Dedifferentiated amniotic fluid mesenchymal stem cell (primary cell): ENCODE data around the gene SIM2.

Experiments
- DNase-seq: peaks from one replicate; pipeline ENCODE4 v3.0.0-alpha.2; 2016; ENCODE audit errors: extremely low spot score

The SIM2 gene

DNA sequence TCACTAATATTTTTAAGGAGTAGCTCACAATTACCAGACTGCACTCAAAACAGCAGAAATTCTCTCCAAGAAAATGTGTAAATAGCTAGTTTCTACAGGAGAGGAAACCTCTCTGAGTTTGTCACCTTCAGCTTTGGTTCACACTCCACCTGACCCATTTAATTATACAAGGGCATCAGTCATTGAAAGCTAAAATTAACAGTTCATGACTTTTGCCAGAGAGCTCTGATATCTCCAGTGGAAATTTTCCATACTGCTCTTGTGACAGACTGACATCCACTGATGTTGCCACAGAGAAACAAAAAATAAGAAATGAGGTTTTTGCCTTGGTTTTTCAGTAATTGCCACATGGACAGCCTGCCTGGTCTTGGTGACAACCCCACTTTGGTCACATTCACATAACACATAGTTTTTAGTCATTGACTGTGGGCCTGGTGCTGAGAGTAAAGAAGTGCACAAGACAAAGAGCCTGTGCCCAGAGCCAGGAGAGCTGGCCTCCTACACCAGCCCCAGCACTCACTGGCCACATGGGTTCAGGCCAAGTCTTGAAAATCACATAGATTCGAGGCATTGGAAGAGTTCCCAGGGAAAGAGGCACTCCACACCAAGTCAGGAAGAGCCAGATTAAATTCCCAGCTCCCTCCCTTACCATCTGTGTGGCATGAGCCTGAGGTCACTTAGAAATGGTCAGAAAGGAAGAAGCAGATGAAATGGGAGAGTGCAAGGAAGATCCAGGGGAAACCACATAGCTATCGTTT, 13.8 kb upstream of the SIM2 start:
- DNase-seq = no peak

DNA sequence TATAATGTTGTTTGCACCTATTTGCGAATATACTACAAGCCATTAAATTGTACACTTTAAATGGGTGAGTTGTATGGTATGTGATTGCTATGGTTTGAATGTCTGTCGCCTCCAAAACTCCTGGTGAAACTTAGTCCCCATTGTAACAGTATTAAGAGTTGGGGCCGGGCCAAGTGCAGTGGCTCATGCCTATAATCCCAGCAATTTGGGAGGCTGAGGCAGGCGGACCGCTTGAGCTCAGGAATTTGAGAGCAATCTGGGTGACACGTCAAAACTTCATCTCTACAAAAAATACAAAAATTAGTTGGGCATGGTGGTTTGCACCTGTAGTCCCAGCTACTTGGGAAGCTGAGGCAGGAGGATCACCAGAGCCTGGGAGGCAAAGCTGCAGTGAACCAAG, 12.0 kb upstream of the SIM2 start:
- no peak for DNase-seq

GRCh38 chr21:36688324-36688723, 10.6 kb upstream of the SIM2 start:
- no peak for DNase-seq

GRCh38 chr21:36689324-36689723, 9.6 kb upstream of the SIM2 start:
- DNase-seq = no peak

- no peak for DNase-seq
These were observed 8.0 kb upstream of the SIM2 start for GRCh38 chr21:36690628-36691554.

DNA sequence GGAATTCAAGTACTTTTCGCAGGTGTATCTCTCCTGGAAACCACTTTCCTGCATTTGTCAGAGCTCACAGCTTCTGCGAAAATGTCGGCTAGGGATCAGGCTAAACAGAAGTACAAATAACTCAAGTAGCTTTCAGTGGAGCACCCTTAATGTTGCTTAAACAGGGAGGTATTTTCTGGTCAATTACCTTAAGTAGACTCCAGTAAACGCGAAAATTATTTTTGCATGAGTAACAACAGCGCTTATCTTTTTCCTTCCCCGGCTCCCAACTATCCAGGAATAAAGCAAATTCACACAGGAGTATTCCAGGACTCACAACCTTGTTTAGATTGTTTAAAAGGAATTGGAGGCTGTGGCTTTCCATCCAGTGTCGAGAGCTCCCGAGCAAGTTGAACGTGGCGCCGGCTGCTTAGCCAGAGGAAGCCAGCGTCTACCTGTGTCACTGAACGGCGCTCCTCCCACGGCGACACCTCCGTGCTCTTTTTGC, 7.3 kb upstream of the SIM2 start:
- DNase-seq = no peak

GRCh38 chr21:36692114-36692834, 6.6 kb upstream of the SIM2 start:
- no peak for DNase-seq

DNA sequence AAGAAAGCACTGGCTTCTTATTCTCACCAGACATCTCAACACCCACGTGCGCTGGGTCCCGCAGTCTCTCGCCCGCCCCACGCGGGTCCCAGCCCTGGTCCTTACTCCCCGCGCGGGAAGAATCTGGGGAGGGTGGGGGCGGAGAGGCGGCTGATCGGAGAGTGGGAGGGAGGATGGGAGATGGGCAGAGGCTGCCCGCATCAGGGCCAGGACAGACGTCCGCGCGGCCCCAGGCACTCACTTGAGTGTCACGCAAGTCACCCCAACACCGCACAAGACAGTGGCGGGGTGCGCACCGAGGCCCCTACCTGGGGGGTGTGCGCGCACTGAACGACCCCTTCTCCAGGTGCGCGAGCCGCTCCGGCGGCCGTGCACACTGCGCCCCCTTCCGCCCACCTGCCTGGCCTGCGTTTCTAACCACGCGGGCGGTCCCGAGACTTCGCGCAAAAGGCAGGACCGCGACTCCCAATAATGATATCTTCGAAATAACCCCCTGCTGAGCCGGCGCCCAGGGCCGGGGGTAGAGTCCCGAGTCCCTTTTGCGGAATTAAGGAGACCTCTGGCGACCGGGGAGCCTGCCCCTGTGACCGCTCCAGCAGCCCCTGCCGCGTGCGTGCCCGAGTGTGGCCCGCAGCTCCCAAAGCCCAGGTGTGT, 6.0 kb upstream of the SIM2 start:
- DNase-seq = no peak

- no peak for DNase-seq
These were observed 5.4 kb upstream of the SIM2 start for GRCh38 chr21:36693489-36694030.

- no peak for DNase-seq
These were observed 4.8 kb upstream of the SIM2 start for GRCh38 chr21:36694031-36694515.

DNA sequence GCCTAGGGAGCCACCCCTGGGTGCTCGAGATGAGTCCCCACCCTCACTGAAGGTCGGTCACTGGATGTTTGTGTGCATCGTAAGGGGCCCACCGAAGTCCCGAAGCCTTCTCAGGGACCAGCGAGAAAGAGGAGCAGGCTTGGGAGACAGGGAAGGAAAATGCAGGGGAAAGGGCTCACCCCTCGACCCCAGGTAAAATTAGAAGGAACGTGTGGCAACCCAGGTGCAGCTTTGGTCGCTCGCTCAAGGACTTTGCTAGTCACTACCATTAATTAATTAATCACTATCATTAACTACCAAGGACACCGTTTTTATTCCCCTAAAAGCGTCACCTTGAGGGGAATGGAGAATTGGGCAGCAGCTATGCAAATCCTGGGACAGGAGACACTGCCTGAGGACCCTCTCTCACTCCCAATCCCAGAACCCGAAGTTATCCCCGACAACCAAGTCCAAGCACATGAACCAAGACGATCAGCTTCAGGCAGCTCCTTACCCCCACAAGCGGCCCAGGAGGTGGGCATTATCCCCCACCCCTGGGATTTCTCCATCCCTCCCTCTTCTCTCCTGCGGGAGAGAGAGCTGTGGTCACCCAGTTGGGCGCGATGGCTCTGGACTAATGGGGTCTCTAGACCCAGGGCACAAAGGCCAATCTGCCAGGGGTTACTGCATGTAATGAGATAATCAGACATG, 4.2 kb upstream of the SIM2 start:
- no peak for DNase-seq

DNA sequence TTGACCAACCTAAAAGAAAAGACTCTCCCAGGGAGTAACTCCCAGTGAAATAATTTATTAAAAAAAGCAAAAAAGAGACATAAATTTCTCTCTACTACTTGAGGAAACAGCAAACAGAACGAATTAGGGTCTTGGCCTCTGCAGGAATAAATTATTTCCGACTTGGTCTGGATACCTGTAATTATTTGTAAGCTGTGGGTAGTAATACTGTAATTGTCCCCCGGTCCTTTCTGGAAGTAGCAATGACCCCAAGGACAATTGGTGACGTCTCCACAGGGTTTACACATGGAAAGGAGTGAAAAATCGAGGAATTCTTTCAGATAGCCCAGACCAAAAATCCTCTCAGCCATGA, 3.7 kb upstream of the SIM2 start:
- DNase-seq = no peak

DNA sequence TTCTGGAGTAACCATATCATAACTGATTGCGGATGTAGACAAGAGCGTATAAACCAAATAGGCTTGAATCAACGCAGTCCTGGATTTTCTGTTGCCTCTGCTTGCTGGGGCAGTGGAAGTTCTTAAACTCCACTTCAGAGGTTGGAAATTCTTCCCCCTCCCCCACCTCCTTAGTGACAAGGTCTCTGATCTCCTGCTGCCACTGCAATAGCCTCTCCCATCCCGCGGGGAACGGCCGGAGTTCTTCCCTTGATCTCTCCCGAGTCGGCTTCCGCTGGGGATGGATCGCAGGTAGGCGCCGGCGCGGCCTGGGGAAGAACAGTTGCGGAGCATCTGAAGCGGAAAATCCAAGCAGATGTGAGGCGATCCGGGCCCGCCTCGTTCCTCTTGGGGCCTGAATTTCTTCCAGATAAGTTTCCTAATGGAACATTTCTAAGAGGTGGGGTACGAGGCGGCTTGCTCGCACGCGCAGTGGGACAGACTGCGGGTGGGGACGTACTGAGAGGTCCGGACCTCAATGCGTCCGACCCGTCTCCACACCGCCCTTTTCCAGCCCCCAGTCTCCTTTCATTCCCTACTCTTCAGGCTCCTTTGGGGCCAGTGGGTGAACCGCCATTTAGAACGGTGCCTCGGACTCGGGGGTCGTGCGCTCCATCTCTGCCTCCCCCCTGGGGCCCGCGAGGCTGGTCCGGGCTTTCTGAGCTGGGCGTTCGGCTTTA, 3.1 kb upstream of the SIM2 start:
- no peak for DNase-seq

DNA sequence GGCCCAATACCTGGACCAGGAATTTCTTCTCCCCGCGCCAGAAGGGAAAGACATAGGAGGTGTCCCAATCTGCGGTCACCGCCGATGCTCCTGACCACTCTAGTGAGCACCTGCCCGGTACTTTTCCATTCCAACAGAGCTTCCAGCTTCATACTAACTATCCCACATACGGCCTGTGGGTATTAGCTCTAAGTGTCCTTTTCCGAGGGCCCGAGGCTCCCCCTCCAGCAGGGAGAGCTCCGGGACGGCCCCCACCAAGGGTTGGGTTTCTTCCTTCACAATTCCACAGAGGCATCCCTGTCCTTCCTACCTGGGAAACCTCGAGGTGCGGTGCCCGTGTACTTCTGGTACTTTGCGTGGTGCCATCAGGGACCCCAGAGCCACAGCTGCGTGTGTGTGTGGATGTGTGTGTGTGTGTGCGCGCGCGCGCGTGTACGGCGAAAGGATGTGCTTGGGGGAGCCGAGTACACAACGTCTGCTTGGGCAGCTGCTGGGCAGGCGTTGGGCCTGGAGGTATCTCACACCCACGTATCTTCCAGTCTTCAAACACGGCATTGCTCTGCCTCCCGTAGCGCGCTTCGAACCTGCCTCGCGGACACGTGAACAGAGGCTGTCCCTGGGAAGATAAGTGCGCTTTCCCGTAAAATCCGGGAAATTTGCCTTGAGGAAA, 2.4 kb upstream of the SIM2 start:
- DNase-seq = no peak

DNA sequence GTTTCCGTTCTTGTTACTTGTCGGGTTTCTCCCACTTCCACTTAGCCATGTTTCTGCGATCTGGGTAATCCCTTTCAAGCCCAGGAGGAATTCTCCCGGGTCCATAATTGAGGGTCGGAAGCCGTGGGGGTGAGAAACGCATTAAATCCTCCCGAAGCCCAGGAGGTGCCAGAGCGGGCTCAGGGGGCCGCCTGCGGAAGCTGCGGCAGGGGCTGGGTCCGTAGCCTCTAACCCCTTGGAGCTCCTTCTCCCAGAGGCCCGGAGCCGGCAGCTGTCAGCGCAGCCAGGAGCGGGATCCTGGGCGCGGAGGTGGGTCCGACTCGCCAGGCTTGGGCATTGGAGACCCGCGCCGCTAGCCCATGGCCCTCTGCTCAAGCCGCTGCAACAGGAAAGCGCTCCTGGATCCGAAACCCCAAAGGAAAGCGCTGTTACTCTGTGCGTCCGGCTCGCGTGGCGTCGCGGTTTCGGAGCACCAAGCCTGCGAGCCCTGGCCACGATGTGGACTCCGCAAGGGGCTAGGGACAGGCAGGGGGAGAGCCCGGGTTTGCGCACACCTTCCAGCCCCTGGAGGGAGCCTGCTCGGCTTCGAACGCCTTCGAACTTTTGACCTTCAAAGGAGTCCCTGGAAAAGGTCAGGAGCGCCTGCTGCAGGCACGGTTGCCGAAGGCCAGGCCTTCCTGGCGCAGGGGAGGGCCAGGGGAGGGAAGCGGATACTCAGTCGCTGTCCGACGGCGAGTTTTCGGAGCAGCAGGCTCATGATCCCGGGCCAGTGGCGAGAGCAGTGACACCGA, 1.7 kb upstream of the SIM2 start:
- DNase-seq = no peak

- DNase-seq = no peak
These were observed 997 bp upstream of the SIM2 start for GRCh38 chr21:36697851-36698384.

- DNase-seq = no peak
These were observed 432 bp upstream of the SIM2 start for GRCh38 chr21:36698385-36698980.
